ENCODE results near the gene AGPAT4.

Gene AGPAT4

GRCh38 chr6:161166176-161166575 lies 107.7 kb downstream of the AGPAT4 start:
- no peak for DNase-seq (ENCODE audit: low spot score)

GRCh38 chr6:161164182-161164625 lies 109.7 kb downstream of the AGPAT4 start:
- no peak for DNase-seq (ENCODE audit: low spot score)

DNA sequence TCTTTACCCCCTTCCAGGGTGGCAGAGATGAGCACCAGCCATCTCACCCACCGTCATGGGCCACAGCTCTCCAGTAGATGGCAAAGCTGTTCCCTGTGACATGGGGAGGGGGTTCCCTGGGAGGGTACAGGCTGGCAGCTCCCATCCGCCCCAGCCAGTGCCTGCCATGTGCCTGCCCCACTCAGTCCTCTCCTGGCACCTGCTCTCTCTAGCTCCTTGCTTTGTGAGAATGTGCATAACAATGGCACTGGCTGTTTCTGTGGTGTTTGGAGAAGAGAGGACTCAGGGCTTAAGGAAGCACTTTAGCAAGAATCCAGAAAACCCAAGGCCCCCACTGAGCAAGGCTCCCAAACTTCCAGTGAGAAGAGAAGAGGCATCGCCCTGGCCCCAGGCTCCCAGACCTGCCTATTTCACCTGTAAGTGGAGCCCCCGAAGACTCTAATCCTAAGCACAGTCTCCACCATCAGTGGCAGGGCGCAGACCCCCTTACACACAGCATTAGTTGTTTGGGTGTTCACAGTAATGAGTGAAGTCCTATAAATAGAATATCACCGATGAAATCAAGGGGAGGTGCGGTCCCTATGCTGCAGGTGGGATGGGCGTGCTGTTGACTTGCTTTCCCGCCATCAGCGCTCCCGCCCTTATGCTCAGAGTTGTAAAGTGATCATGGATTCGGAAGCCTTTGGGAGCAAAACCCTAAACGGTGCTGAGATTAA lies 110.2 kb downstream of the AGPAT4 start:
- DNase-seq (ENCODE audit: low spot score): no peak

- DNase-seq (ENCODE audit: low spot score): no peak
Measured at GRCh38 chr6:161162722-161163121, 111.1 kb downstream of the AGPAT4 start.

DNA sequence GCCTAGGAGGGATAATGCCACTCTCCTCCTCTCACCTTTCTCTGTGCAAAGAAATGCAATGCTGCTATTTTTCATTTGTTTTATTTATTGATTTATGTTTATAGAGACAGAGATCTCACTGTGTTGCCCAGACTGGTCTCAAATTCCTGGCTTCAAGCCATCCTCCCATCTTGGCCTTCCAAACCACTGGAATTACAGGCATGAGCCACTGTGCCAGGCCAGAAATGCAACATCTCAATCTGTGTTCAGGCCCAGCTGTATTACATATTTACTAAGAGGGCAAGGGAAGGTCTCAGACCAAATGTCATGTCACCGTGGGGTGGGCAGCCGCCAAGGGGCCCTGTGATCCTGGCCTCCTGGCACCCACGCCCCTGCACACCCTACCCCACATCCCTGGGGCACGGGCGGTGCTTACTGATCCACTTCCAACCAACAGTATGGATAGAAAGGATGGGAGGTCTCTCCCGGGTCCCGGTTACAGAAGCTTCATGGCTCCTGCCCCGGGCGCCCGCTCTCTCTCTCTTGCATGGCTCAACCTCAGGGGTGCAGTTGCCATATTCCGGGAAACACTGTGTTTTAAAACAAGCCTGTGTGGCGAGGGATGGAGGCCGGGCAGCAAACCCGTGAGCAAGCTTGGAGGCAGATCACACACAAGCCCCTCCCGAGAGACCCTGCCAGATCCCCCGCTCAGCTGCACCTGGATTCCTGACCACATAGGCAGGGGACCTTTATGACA lies 111.8 kb downstream of the AGPAT4 start:
- DNase-seq (ENCODE audit: low spot score): no peak

DNA sequence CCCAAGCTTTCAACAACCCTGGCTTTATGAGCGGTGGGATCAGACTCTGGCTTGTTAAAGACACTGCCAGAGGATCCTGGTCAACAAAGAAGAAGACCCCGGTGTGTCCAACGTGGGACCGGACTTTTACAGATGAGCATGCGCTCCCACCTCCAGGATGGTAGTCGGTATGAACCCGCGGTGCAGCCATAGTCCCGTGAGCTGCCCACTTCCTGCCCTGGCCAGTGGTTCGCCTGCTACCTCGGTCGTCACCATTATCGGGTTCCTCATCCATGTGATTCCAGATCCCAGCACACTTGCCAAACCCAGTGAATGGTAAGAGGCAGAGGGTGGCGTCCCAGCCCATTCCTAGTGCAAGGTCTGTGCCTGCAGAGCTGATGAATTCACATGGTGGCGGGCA lies 112.7 kb downstream of the AGPAT4 start:
- no peak for DNase-seq (ENCODE audit: low spot score)

- no peak for DNase-seq (ENCODE audit: low spot score)
Measured at GRCh38 chr6:161154796-161155335, 119.0 kb downstream of the AGPAT4 start.

DNA sequence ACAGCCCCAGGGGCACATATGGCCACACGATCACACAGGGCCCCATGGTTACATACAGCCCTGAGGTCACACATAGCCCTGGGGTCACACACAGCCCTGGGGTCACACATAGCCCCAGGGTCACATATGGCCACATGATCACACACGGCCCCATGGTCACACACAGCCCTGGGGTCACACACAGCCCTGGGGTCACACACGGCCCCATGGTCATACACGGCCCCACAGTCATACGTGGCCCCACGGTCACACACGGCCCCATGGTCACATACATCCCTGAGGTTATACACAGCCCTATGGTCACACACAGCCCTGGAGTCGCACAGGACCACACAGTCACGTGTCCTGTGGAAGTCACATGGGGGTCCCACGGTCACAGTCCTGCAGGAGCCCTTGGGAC lies 120.1 kb downstream of the AGPAT4 start:
- no peak for DNase-seq (ENCODE audit: low spot score)

- no peak for DNase-seq (ENCODE audit: low spot score)
Measured at GRCh38 chr6:161152907-161153662, 120.8 kb downstream of the AGPAT4 start.

- no peak for DNase-seq (ENCODE audit: low spot score)
Measured at GRCh38 chr6:161152527-161152862, 121.4 kb downstream of the AGPAT4 start.

DNA sequence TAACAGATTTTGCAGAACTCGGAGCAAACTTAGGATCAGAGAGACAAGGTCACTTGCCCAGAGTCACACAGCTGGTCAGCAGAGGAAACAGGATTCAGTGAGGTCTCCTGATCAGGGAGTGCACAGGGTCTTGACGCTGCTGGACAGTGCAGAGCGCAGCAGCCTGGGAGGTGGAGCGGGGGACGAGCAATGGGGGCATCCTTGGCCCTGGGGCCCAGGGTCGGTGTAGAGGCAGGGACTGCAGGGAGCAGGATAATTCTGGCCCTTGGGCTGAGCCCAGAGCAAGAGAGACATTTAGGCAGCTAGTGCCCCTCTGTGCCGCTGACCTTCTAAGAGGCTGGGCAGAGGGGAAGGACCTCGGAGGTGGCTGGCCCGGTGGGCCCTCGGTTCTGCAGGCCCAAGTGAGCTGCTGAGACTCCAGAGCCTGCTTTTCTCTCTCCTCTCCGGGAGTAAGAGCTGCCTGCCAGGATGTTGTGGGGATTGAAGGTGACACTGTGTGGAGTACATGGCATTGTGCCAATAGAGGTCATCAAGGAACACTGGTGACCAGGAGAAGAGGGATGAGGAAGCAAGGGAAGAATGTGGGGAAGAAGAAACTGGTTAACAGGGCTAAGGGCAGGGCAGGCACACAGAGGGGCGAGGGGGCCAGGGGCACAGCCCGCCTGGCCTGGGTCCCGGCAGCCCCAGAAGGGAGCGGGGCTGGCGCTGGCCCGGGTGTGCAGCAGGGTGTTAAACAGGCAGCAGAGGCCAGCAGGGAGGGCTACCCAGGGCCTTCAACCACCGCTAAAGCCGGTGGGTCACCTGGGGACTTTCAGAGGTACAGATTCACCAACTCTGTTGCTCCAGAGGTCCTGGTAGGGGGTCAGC lies 122.0 kb downstream of the AGPAT4 start:
- no peak for DNase-seq (ENCODE audit: low spot score)

GRCh38 chr6:161151059-161151645 lies 122.7 kb downstream of the AGPAT4 start:
- no peak for DNase-seq (ENCODE audit: low spot score)

- no peak for DNase-seq (ENCODE audit: low spot score)
Measured at GRCh38 chr6:161150566-161150965, 123.3 kb downstream of the AGPAT4 start.

- no peak for DNase-seq (ENCODE audit: low spot score)
Measured at GRCh38 chr6:161150136-161150535, 123.7 kb downstream of the AGPAT4 start.

GRCh38 chr6:161143663-161144430 lies 130.0 kb downstream of the AGPAT4 start:
- no peak for DNase-seq (ENCODE audit: low spot score)

- no peak for DNase-seq (ENCODE audit: low spot score)
Measured at GRCh38 chr6:161142957-161143296, 130.9 kb downstream of the AGPAT4 start.

DNA sequence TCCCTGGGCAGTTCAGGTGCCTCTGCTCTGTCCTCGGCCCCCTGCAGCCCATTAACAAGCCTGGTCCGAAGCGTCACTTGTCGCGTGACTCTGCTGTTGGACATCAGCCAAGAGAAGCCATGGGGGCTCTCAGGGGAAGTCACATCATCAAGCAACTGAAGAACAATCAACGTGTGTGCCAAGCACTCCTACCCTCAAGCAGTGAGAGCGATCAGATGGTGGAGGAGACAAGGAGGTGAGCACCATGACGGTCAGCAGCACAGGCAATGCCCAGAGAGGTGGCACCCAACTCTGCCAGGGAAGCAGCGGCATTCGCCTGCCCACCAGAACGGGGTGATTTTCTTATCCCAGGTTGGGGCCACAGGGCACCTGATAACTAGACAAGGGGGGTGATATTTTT lies 132.7 kb downstream of the AGPAT4 start:
- DNase-seq (ENCODE audit: low spot score): no peak

- DNase-seq (ENCODE audit: low spot score): no peak
Measured at GRCh38 chr6:161140554-161140875, 133.3 kb downstream of the AGPAT4 start.

DNA sequence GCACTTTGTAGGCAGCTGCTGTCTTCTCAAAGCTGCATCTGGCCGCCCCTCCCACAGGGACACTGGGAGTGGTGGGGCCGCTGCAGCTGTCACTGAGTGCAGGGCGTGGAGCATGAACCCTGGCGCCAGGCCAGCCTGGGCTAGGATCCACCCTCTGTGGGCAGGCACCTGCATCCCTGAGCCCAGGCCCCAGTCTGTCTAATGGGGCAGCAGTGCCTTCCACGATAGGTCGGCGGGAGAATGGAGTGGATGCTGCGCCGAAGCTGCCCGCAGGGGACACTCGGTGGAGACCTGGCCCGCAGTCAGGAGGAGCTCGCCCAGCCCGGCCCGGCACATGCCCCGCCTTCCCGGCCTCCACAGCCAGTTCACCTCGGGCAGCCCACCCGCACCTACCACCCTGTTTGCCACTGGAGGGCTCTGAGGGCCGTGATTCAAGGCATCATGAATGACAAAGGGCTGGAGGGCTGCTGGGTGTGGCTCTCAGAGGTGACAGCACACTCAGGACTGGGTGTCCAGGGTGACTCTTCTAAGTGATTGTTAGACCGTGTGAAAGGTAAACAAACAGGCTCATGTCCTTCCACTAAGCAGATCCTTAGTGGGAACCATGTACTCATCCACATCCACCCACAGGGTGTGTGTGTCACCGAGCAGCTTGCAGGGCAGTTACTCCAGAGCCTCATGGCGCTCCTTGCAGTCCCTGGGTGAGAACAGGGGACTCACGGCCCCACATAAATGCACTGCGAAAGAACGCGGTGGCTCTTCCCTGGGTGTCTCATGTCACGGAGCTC lies 133.9 kb downstream of the AGPAT4 start:
- no peak for DNase-seq (ENCODE audit: low spot score)

GRCh38 chr6:161139304-161139765 lies 134.5 kb downstream of the AGPAT4 start:
- no peak for DNase-seq (ENCODE audit: low spot score)

All from HuH-7.5 (cell line).